ENCODE results near the gene IL20RA.

Gene IL20RA, protein sequence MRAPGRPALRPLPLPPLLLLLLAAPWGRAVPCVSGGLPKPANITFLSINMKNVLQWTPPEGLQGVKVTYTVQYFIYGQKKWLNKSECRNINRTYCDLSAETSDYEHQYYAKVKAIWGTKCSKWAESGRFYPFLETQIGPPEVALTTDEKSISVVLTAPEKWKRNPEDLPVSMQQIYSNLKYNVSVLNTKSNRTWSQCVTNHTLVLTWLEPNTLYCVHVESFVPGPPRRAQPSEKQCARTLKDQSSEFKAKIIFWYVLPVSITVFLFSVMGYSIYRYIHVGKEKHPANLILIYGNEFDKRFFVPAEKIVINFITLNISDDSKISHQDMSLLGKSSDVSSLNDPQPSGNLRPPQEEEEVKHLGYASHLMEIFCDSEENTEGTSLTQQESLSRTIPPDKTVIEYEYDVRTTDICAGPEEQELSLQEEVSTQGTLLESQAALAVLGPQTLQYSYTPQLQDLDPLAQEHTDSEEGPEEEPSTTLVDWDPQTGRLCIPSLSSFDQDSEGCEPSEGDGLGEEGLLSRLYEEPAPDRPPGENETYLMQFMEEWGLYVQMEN

GRCh38 chr6:137044366-137045221 is at the start of gene IL20RA:
IL20RA (minus strand) TSS chr6:137044965; CDS start chr6:137044728, 237 bp downstream.
- TF ChIP-seq CTCF (IDR thresholded peaks at IDR 0.05; ENCODE audit: borderline replicate concordance, insufficient read depth, low read depth, low read length): 0 out of 2 replicates have a peak, but pooled peaks have one; percentile 8
- peak within 1 kb of the TSS; percentile 52 for H3K4me3 ChIP-seq (ENCODE audit: low read depth, low read length)

GRCh38 chr6:137093183-137094069 is 48.7 kb upstream of the IL20RA start:
- no peak for TF ChIP-seq CTCF (IDR thresholded peaks at IDR 0.05; ENCODE audit: borderline replicate concordance, insufficient read depth, low read depth, low read length)
- no peak overlapping the region for H3K4me3 ChIP-seq (ENCODE audit: low read depth, low read length)

- H3K4me3 ChIP-seq (ENCODE audit: low read depth, low read length): no peak overlapping the region
These were observed 47.3 kb upstream of the IL20RA start for GRCh38 chr6:137092018-137092417.

DNA sequence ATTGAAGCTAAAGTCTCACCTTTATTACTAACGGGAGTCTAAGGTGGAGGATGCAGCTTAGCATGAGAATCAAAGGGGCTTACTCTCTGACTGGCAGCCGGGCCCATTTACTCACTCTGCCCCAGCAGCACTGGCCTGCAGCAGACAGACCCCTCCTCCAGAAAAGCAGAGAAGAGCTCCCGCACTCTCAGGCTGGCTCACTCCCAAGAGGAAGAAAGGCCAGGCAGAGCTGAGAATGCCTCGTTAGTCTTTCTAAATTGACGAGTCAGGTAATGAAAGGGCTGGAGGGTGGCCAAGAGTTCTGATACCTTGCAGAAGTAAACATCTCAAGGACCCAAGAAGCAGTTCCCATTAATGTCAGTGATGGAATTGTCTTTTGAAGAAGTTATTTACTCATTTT is 44.5 kb upstream of the IL20RA start:
- TF ChIP-seq CTCF (IDR thresholded peaks at IDR 0.05; ENCODE audit: borderline replicate concordance, insufficient read depth, low read depth, low read length): no peak
- no peak overlapping the region for H3K4me3 ChIP-seq (ENCODE audit: low read depth, low read length)

More at GRCh38 chr6:137092018-137092417, 47.3 kb upstream of the IL20RA start:
- no peak for TF ChIP-seq CTCF (IDR thresholded peaks at IDR 0.05; ENCODE audit: borderline replicate concordance, insufficient read depth, low read depth, low read length)

DNA sequence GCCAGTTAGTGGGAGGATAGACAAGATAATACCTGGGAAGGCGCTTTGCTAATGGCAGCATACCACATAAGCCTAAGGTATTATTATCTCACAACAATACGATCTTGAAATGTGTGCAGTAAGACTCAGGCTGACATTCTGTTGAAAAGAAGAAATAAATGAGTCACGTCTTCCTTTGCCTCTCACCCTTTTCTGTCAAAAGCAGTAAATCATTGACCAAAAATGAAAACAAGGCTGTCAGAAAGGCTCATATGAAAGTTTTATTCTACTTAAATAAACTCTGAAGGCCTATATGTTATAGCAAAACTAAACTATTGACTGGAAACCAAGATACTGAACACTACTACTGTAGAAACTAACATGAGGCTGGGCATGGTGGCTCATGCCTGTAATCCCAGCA is 43.1 kb upstream of the IL20RA start:
- no peak for TF ChIP-seq CTCF (IDR thresholded peaks at IDR 0.05; ENCODE audit: borderline replicate concordance, insufficient read depth, low read depth, low read length)
- no peak overlapping the region for H3K4me3 ChIP-seq (ENCODE audit: low read depth, low read length)

DNA sequence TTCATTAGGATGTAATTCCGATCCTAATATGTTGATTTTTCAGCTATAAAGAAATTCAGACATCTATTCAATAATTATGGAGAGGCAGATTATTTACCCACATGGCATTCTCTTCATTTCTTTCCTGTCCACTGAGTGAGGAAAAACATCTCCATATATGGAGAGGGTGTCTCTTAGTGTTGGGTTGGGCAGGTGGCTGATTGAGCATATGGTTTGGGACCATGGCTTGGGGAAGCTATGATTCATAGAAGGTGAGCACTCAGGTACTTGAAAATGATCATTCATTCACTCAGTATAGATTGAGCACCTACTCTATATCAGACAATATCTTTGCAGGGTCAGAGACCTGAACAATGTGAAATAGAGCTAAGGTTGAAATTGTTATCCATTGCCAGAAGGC is 41.3 kb upstream of the IL20RA start:
- TF ChIP-seq CTCF (IDR thresholded peaks at IDR 0.05; ENCODE audit: borderline replicate concordance, insufficient read depth, low read depth, low read length): no peak
- H3K4me3 ChIP-seq (ENCODE audit: low read depth, low read length): no peak overlapping the region

All from GM12875 (cell line).